NCI-H526 (cell line): ENCODE data around the gene SLC16A2.
"Not testable (repeated sequence)": the region's sequence is repeated elsewhere in the genome, so short reads cannot be mapped to it uniquely, and the experiment has no call there.

Source experiments
- DNase-seq, 2 experiments: peaks; one replicate each; lab custom pipeline; 2025; lab: John Stamatoyannopoulos, UW

Gene SLC16A2

GRCh38 chrX:74506317-74507115 lies 85.2 kb downstream of the SLC16A2 start:
- DNase-seq, result no peak

DNA sequence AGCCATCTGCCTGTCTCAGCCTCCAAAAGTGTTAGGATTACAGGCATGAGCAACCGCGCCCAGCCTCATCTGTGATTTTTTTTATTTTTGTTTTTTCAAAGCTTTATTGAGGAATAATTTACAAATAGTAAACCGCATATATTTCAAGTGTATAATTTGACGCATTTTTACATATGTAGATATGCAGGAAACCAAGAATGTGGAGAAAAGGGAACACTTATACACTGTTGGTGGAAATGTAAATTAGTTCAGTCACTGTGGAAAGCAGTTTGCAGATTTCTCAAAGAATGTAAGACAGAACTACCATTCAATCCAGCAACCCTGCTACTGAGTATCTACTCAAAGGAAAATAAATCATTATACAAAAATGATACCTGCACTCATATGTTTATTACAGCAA lies 85.9 kb downstream of the SLC16A2 start:
- DNase-seq, result no peak

GRCh38 chrX:74509989-74510388 lies 88.7 kb downstream of the SLC16A2 start:
- DNase-seq, result no peak

DNA sequence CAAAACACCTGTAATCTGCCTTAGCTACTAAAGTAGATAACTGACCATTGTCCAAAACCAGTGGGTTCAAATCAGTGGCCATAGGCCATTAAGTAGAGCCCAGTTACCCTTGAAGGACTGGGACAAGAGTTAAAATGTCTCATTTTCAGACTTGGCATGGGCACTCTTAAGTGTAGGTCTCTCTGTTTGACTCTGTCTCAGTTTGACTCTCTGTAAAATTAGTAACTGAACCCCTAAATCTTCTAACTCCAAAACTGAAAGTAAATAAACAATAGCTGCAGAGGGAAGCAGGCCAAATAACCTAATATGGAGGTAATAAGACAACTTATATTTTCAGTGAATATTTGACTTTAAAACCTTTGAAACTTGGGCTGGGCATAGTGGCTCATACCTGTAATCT lies 89.1 kb downstream of the SLC16A2 start:
- DNase-seq, result no peak

DNA sequence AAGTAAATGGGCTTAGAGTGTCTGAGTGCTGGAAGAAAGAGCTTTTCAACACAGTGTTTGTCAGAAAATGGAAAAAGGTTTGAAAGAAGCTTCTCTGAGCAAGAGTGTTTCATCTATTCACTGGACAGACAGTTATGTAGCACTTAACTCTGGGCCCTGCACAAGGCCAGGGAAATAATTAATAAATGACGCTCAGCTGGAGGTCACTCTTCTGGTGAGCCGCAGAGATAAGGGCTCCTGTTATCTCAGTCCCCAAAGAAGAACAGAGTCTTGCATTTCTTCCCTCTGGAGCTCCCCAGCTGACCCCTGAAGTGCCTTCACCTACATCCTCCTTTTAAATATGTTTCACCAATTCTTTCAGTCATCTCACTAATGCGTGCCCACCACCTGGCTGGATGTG lies 90.4 kb downstream of the SLC16A2 start:
- no peak for DNase-seq

DNA sequence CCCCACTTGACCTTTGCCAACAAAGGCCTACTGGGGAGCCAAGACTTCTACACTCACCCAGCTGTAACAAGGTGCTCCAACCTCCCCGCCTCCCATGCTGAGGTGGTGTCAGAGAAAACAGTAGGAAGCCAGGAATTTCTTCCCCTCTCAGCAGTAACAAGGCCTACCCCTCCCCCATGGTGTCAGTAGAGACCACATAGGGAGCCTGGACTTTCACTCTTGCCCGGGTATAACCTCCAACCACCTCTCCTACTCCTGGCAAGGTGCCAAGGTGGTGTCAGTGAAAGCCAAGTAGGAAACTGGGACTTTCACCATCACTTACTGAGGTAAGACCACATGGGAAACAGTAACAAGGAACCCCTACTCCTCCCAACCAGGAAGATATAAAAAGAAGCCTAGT lies 93.1 kb downstream of the SLC16A2 start:
- no peak for DNase-seq

- DNase-seq, result no peak
These were observed 94.1 kb downstream of the SLC16A2 start for GRCh38 chrX:74515356-74515755.

- not testable (repeated sequence) for DNase-seq
These were observed 94.7 kb downstream of the SLC16A2 start for GRCh38 chrX:74516013-74516412.

GRCh38 chrX:74519870-74520269 lies 98.6 kb downstream of the SLC16A2 start:
- no peak for DNase-seq

GRCh38 chrX:74520291-74520690 lies 99.0 kb downstream of the SLC16A2 start:
- DNase-seq, result no peak

DNA sequence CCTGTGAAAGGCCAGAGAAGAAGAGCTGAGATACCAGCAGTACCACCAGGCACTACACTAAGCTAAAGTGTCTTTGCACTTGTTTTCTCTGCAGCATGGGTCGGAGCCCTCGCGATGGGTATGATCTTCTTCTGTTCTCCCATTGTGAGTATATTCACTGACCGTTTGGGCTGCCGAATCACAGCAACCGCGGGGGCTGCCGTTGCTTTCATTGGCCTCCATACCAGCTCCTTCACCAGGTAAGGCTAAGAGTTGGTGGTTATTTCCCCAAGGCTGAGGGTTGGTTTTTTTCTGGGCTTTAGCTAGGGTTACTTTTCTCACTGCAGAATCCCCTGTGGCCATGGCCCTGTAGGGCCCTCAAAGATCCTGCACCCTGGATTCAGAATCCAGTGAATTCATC lies 99.6 kb downstream of the SLC16A2 start:
- no peak for DNase-seq

GRCh38 chrX:74521961-74522751 lies 100.9 kb downstream of the SLC16A2 start:
- no peak for DNase-seq

GRCh38 chrX:74523224-74523623 lies 101.9 kb downstream of the SLC16A2 start:
- DNase-seq, result no peak

DNA sequence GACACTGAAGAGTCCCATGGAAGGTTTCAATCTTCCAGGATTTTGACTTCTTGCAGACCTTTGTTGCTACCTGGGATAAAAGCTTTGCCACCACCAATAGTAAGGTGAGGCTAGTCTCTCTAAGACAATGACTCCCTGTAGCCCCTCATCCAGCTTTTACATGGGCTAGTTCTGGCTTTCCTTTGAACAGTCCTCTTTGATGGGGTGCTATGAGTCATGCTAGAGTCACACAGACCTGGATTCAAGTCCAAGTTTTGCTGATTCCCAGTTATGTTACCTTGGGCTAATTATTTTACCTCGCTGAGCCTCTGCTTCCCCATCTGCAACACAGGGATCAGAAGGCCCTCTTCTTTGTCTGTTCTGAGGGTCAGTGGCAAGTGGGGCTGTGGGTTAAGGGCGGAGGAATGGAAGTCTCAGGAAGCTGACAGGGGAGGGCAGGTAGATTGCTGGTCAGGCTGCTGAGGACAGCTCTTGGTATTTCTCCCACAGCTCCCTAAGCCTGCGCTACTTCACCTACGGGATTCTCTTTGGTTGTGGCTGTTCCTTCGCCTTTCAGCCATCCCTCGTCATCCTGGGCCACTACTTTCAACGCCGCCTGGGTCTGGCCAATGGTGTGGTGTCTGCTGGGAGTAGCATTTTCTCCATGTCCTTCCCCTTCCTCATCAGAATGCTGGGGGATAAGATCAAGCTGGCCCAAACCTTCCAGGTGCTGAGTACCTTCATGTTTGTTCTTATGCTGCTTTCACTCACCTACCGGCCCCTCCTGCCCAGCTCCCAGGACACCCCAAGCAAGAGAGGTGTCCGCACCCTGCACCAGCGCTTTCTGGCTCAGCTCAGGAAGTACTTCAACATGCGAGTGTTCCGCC lies 102.8 kb downstream of the SLC16A2 start:
- DNase-seq, result no peak

GRCh38 chrX:74525116-74525515 lies 103.8 kb downstream of the SLC16A2 start:
- DNase-seq, result no peak

DNA sequence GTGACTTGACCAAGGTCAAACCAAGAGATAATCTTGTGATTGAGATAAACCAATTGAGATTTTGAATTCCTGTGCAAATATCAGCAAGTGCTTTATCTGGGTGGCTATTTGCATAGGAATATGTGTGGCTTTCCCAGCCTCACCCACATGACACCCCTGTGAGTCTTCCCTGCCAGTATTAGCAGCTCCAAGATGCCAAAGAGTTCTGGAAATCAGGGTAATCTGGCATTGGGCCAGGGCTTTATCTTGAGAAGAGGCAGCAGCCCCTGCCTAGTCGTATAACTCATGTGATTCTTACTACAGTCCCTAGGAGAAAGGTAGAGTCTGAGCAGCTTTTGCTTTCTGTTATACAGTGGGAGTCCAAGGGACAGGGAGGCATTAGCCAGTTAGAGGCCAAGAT lies 105.5 kb downstream of the SLC16A2 start:
- DNase-seq, result no peak

- DNase-seq, result no peak
These were observed 106.1 kb downstream of the SLC16A2 start for GRCh38 chrX:74527350-74527749.

- no peak for DNase-seq
These were observed 108.0 kb downstream of the SLC16A2 start for GRCh38 chrX:74529311-74529710.

- no peak for DNase-seq
These were observed 109.8 kb downstream of the SLC16A2 start for GRCh38 chrX:74531081-74531480.

DNA sequence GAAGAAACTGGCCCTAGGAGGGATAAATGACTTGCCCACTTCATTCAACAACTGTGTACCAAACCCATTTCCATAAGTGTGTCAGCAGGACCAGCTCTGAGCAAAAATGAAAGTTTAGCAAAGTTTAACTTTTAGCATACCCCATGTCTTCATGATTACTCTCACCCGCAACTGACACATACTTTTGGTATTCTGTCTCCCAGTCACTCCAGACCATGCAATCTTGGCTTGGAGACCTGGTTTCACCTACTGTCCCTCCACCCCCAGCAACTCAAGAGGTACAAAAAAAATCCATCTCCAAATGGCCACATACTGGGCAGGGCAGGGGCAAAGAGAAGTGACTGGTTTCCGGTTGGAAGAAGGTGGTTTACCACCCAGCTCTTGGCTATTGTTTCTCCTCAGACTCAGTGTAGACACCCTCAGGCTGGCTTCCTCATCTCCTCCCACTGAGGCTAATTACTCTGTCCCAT lies 113.3 kb downstream of the SLC16A2 start:
- no peak for DNase-seq

DNA sequence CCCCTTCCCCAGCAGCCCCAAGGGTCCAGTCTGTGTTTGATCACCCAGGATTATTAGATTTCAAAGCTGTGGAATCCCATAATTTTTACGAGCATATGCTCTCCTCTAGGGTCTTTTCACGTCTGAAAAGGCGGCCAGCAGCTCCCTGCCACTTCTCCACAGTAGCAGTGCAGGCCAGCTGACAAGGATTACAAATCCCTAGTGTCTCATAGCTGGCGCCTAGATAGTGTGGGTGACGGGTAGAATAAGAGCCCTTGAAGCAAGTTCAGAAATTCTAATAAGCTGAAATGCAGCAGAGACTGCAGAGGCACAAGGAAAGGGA lies 113.8 kb downstream of the SLC16A2 start:
- no peak for DNase-seq

- peak; percentile 57 to 67 for DNase-seq
These were observed 114.3 kb downstream of the SLC16A2 start for GRCh38 chrX:74535408-74536151.
